Suprapubic skin (tissue), 4 donors: ENCODE data around the gene CTXND1. TPM values are rescaled to one million over a fixed set of nuclear protein-coding genes. Genes with fewer than 3 reads are reported as not detected.

Source experiments
- DNase-seq, 2 donors: peaks; one replicate each; pipeline ENCODE4 v3.0.0-alpha.2; 2019; ENCODE audit warnings: low spot score in 2 of 2
- H3K27ac ChIP-seq: fragments of 200-600 bp; sonication (generic); one replicate; pipeline ENCODE4 v1.5.1; 2019
- H3K27me3 ChIP-seq: fragments of 200-600 bp; sonication (generic); one replicate; pipeline ENCODE4 v1.5.1; 2019
- H3K36me3 ChIP-seq: fragments of 200-600 bp; sonication (generic); one replicate; pipeline ENCODE4 v1.5.1; 2019
- H3K4me1 ChIP-seq: fragments of 200-600 bp; sonication (generic); one replicate; pipeline ENCODE4 v1.5.1; 2019
- H3K4me3 ChIP-seq: fragments of 200-600 bp; sonication (generic); one replicate; pipeline ENCODE4 v1.5.1; 2019; ENCODE audit warnings: mild to moderate bottlenecking
- H3K9me3 ChIP-seq: fragments of 200-600 bp; sonication (generic); one replicate; pipeline ENCODE4 v1.5.1; 2019
- CTCF ChIP-seq, 2 donors: fragments of 200-600 bp in 1 of 2; fragments of 450-650 bp in 1 of 2; sonication (generic) in 1 of 2; IDR thresholded peaks; one replicate each; pipeline ENCODE4 v1.5.1; 2016 to 2019; ENCODE audit warnings: antibody characterized with exemption in 2 of 2, mild to moderate bottlenecking in 1 of 2, moderate library complexity in 1 of 2
- EP300 ChIP-seq: sonication (generic); formaldehyde crosslinking; IDR thresholded peaks from one replicate; pipeline ENCODE4 v1.6.1; 2017; ENCODE audit warnings: antibody characterized with exemption
- POLR2A ChIP-seq, 2 donors: fragments of 450-650 bp; IDR thresholded peaks; one replicate each; pipeline ENCODE4 v1.6.1; 2017; ENCODE audit warnings: antibody characterized with exemption in 2 of 2, mild to moderate bottlenecking in 2 of 2, moderate library complexity in 2 of 2
- POLR2AphosphoS5 ChIP-seq, 3 donors: sonication (generic); formaldehyde crosslinking; IDR thresholded peaks; one replicate each; pipeline ENCODE4 v1.6.1; 2017; ENCODE audit warnings: antibody characterized with exemption in 3 of 3
- WGBS: methylation state at CpG from one replicate; pipeline ENCODE4 v1.1.5; 2018; 5-methylcytosine and 5-hydroxymethylcytosine counted together
- total RNA-seq, 4 donors: library from RNA; depleted of rRNA; stranded (reverse); fragments of >200 nt; gene quantifications; one replicate each; pipeline ENCODE4 v1.1.0, GENCODE V29; 2016

CTXND1 gene
- total RNA-seq, 4 donors from 2014 or later, result 0.24 to 0.55 (median 0.49) TPM; not detected in 1

- no peak for DNase-seq
- Histone ChIP-seq H3K27me3 (no peaks in the 10 kb centered on the region), H3K9me3 (no peaks in the 10 kb centered on the region), H3K4me3 (no peak overlapping the region), H3K36me3 (peaks cover 15% of the 10 kb centered on the region), H3K4me1 (peaks cover 15% of the 10 kb centered on the region), H3K27ac (no peak overlapping the region)
- no peak for TF ChIP-seq POLR2A (IDR thresholded peaks at IDR 0.05)
- TF ChIP-seq POLR2AphosphoS5 (IDR thresholded peaks at IDR 0.05), result no peak
- TF ChIP-seq CTCF (IDR thresholded peaks at IDR 0.05), result no peak
- no peak for TF ChIP-seq EP300
- 100% methylated on average over 5 of the region's 9 CpGs for WGBS
Observed at GRCh38 chr15:80175436-80175835, 76.6 kb downstream of the CTXND1 start.

GRCh38 chr15:80174017-80174746 lies 77.8 kb downstream of the CTXND1 start:
- peaks cover 15% of the 10 kb centered on the region for H3K4me1 ChIP-seq
- no peak for DNase-seq
- H3K27me3 ChIP-seq, result no peaks in the 10 kb centered on the region
- WGBS, result 53% methylated on average over 11 of the region's 11 CpGs
- TF ChIP-seq CTCF (IDR thresholded peaks at IDR 0.05) (no peak), POLR2A (IDR thresholded peaks at IDR 0.05) (no peak), POLR2AphosphoS5 (IDR thresholded peaks at IDR 0.05) (no peak)
- H3K9me3 ChIP-seq, result no peaks in the 10 kb centered on the region
- H3K27ac ChIP-seq, result peak overlapping the region; percentile 36
- no peak overlapping the region for H3K4me3 ChIP-seq
- H3K36me3 ChIP-seq, result peaks cover 6% of the 10 kb centered on the region

- peaks cover 13% of the 10 kb centered on the region for H3K36me3 ChIP-seq
Observed at GRCh38 chr15:80173022-80173759, 78.8 kb downstream of the CTXND1 start.

GRCh38 chr15:80172401-80172800 lies 79.6 kb downstream of the CTXND1 start:
- no peak overlapping the region for H3K4me3 ChIP-seq
- DNase-seq, result no peak
- WGBS, result 78% methylated on average over 8 of the region's 8 CpGs
- peaks cover 8% of the 10 kb centered on the region for H3K36me3 ChIP-seq
- no peaks in the 10 kb centered on the region for H3K27me3 ChIP-seq
- no peaks in the 10 kb centered on the region for H3K9me3 ChIP-seq
- no peak for TF ChIP-seq CTCF (IDR thresholded peaks at IDR 0.05)
- H3K4me1 ChIP-seq, result peaks cover 15% of the 10 kb centered on the region
- H3K27ac ChIP-seq, result no peak overlapping the region

More at GRCh38 chr15:80173022-80173759, 78.8 kb downstream of the CTXND1 start:
- no peaks in the 10 kb centered on the region for H3K27me3 ChIP-seq
- TF ChIP-seq CTCF (IDR thresholded peaks at IDR 0.05) (peak; percentile 46 to 63), POLR2A (IDR thresholded peaks at IDR 0.05) (no peak)
- WGBS, result 69% methylated on average over 9 of the region's 10 CpGs
- H3K4me1 ChIP-seq, result peaks cover 15% of the 10 kb centered on the region
- no peaks in the 10 kb centered on the region for H3K9me3 ChIP-seq
- no peak for DNase-seq
- no peak overlapping the region for H3K27ac ChIP-seq
- H3K4me3 ChIP-seq, result no peak overlapping the region

- Histone ChIP-seq H3K9me3 (no peaks in the 10 kb centered on the region), H3K27me3 (no peaks in the 10 kb centered on the region), H3K4me3 (no peak overlapping the region), H3K4me1 (peaks cover 15% of the 10 kb centered on the region), H3K27ac (no peak overlapping the region), H3K36me3 (peaks cover 8% of the 10 kb centered on the region)
- TF ChIP-seq POLR2A (IDR thresholded peaks at IDR 0.05) (no peak), POLR2AphosphoS5 (IDR thresholded peaks at IDR 0.05) (no peak), EP300 (no peak), CTCF (IDR thresholded peaks at IDR 0.05) (no peak)
- DNase-seq, result no peak
- 87% methylated on average over 3 of the region's 4 CpGs for WGBS
Observed at GRCh38 chr15:80171787-80172186, 80.2 kb downstream of the CTXND1 start.
